ENCODE measurements around the gene CDKN2AIP.

CDKN2AIP gene

GRCh38 chr4:183444214-183445096, at the start of gene CDKN2AIP:
CDKN2AIP (plus strand) TSS chr4:183444636; CDS start chr4:183444798, 162 bp downstream.
- H3K79me2 ChIP-seq (ENCODE audit: insufficient read depth, low read length) = peaks cover 19% of the 10 kb centered on the region
- H3K27me3 ChIP-seq (ENCODE audit: insufficient read depth, low read length) = no peaks in the 10 kb centered on the region
- H3K4me3 ChIP-seq (ENCODE audit: low read depth, low read length, poor library complexity, severe bottlenecking) = peak within 1 kb of the TSS; percentile 78
- peaks cover 39% of the 10 kb centered on the region for H3K36me3 ChIP-seq (ENCODE audit: insufficient read depth, low read length)
- H3F3A ChIP-seq (ENCODE audit: insufficient read depth, low read length) = no peaks in the 10 kb centered on the region; the same call in 1 of the 2 replicates
- H3K9me2 ChIP-seq (ENCODE audit: low read depth, low read length) = no peaks in the 10 kb centered on the region
- H3K9ac ChIP-seq (ENCODE audit: low read length) = peak within 1 kb of the TSS; percentile 80
- peaks cover 5% of the 10 kb centered on the region; the same call in 1 of the 2 replicates for H4K20me1 ChIP-seq (ENCODE audit: insufficient read depth, low read length)
- TF ChIP-seq EZH2 (IDR thresholded peaks at IDR 0.05; ENCODE audit: borderline replicate concordance, low read length) = no peak
- TF ChIP-seq CTCF (IDR thresholded peaks at IDR 0.05; ENCODE audit: low read length) = no peak
- no peaks in the 10 kb centered on the region for H3K9me3 ChIP-seq (ENCODE audit: low read length)
- peak within 1 kb of the TSS; percentile 77 for H3K27ac ChIP-seq (ENCODE audit: low read depth, low read length, poor library complexity, severe bottlenecking)
- peak within 1 kb of the TSS; percentile 32; the same call in 1 of the 2 replicates for H2AFZ ChIP-seq (ENCODE audit: low read length)
- H3K4me2 ChIP-seq (ENCODE audit: low read length) = peak within 1 kb of the TSS; percentile 95
- H3K4me1 ChIP-seq (ENCODE audit: insufficient read depth, low read length, severe bottlenecking) = peaks cover 43% of the 10 kb centered on the region

GRCh38 chr4:183395395-183395794, 49.0 kb upstream of the CDKN2AIP start:
- H3K36me3 ChIP-seq (ENCODE audit: insufficient read depth, low read length) = no peaks in the 10 kb centered on the region
- no peaks in the 10 kb centered on the region for H3K27me3 ChIP-seq (ENCODE audit: insufficient read depth, low read length)
- no peak overlapping the region for H2AFZ ChIP-seq (ENCODE audit: low read length)
- no peak overlapping the region for H3K27ac ChIP-seq (ENCODE audit: low read depth, low read length, poor library complexity, severe bottlenecking)
- no peaks in the 10 kb centered on the region for H3K79me2 ChIP-seq (ENCODE audit: insufficient read depth, low read length)
- H3K9me3 ChIP-seq (ENCODE audit: low read length) = no peaks in the 10 kb centered on the region
- H3K9me2 ChIP-seq (ENCODE audit: low read depth, low read length) = no peaks in the 10 kb centered on the region
- no peak for TF ChIP-seq CTCF (IDR thresholded peaks at IDR 0.05; ENCODE audit: low read length)
- no peak for TF ChIP-seq EZH2 (IDR thresholded peaks at IDR 0.05; ENCODE audit: borderline replicate concordance, low read length)
- no peak overlapping the region for H3K9ac ChIP-seq (ENCODE audit: low read length)
- peaks cover 5% of the 10 kb centered on the region for H3K4me1 ChIP-seq (ENCODE audit: insufficient read depth, low read length, severe bottlenecking)
- H3K4me3 ChIP-seq (ENCODE audit: low read depth, low read length, poor library complexity, severe bottlenecking) = no peak overlapping the region
- H3K4me2 ChIP-seq (ENCODE audit: low read length) = no peak overlapping the region
- no peaks in the 10 kb centered on the region for H3F3A ChIP-seq (ENCODE audit: insufficient read depth, low read length)
- no peaks in the 10 kb centered on the region for H4K20me1 ChIP-seq (ENCODE audit: insufficient read depth, low read length)

- no peak overlapping the region for H3K4me2 ChIP-seq (ENCODE audit: low read length)
- no peak overlapping the region for H3K9ac ChIP-seq (ENCODE audit: low read length)
- H3K79me2 ChIP-seq (ENCODE audit: insufficient read depth, low read length) = no peaks in the 10 kb centered on the region
- H3K9me2 ChIP-seq (ENCODE audit: low read depth, low read length) = no peaks in the 10 kb centered on the region
- H4K20me1 ChIP-seq (ENCODE audit: insufficient read depth, low read length) = no peaks in the 10 kb centered on the region
- no peaks in the 10 kb centered on the region for H3K9me3 ChIP-seq (ENCODE audit: low read length)
- no peak overlapping the region for H3K27ac ChIP-seq (ENCODE audit: low read depth, low read length, poor library complexity, severe bottlenecking)
- no peaks in the 10 kb centered on the region for H3F3A ChIP-seq (ENCODE audit: insufficient read depth, low read length)
- H2AFZ ChIP-seq (ENCODE audit: low read length) = no peak overlapping the region
- no peak overlapping the region for H3K4me3 ChIP-seq (ENCODE audit: low read depth, low read length, poor library complexity, severe bottlenecking)
- no peaks in the 10 kb centered on the region for H3K27me3 ChIP-seq (ENCODE audit: insufficient read depth, low read length)
- no peaks in the 10 kb centered on the region for H3K36me3 ChIP-seq (ENCODE audit: insufficient read depth, low read length)
- peaks cover 5% of the 10 kb centered on the region for H3K4me1 ChIP-seq (ENCODE audit: insufficient read depth, low read length, severe bottlenecking)
- TF ChIP-seq CTCF (IDR thresholded peaks at IDR 0.05; ENCODE audit: low read length) = no peak
- TF ChIP-seq EZH2 (IDR thresholded peaks at IDR 0.05; ENCODE audit: borderline replicate concordance, low read length) = no peak
These were observed 48.2 kb upstream of the CDKN2AIP start for GRCh38 chr4:183396227-183396637.

Data from OCI-LY1 (cell line).